ENCODE results near the gene STRIT1.
A peak's percentile ranks its signal among the peaks of the same experiment; 100 is the strongest.

Gene STRIT1

GRCh38 chr3:155293516-155293915 lies at the start of gene STRIT1:
TSS of gene STRIT1 (minus strand) at chr3:155293683.
- Mint-ChIP-seq H3K27me3 (ENCODE audit: low read depth, poor library complexity) (no peaks in the 10 kb centered on the region), H3K9me3 (peaks cover 24% of the 10 kb centered on the region), H3K36me3 (ENCODE audit: low read depth) (peaks cover 9% of the 10 kb centered on the region), H3K4me1 (no peaks in the 10 kb centered on the region), H3K4me3 (no peak within 1 kb of the TSS), H3K27ac (no peak within 1 kb of the TSS)
- no peak for DNase-seq
- TF ChIP-seq CTCF (IDR thresholded peaks at IDR 0.05): no peak

DNA sequence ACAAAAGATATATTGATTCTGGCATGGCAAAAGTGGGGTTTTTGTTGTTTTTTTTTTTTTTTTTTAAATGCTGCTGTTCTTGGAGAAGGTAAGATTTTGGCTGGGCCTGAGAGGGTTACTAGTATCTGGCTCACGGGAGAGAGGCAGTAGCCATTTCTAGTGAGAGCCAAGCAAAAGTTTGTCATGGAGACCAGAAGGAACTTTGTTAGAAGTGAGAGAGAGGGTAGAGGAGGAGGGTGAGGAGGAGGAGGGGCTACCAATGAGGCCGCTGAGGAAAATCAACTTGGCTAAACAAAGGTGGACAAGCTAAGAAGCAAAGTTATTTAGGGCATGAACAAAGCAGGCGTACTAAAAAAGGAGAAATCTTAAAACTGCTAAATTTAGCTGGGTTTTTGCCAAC lies 48.9 kb upstream of the STRIT1 start:
- Mint-ChIP-seq H3K9me3 (no peaks in the 10 kb centered on the region), H3K4me1 (peaks cover 10% of the 10 kb centered on the region), H3K36me3 (ENCODE audit: low read depth) (no peaks in the 10 kb centered on the region), H3K4me3 (no peak overlapping the region), H3K27ac (peak overlapping the region; percentile 49), H3K27me3 (ENCODE audit: low read depth, poor library complexity) (no peaks in the 10 kb centered on the region)
- DNase-seq: no peak
- no peak for TF ChIP-seq CTCF (IDR thresholded peaks at IDR 0.05)

DNA sequence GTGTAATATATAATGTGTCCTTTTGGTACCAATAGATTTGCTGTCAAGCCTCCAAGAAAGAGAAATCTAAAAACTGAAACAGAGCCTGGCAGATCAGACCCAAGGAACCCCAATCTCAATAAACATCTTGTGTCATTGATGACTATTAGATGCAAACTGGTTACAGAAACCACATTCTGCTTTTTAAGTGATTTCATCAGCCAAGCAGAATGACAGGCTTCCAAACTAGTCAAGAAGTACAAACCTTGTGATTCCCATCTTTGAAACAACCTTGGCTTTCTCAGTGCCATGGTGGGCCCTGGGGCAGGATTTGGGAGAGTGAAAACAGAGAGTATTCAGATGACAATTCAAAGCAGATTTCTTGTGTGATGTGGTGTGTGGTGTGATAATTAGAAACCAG lies 45.6 kb upstream of the STRIT1 start:
- Mint-ChIP-seq H3K27ac (no peak overlapping the region), H3K4me1 (peaks cover 17% of the 10 kb centered on the region), H3K4me3 (no peak overlapping the region)

GRCh38 chr3:155335724-155336354 lies 42.4 kb upstream of the STRIT1 start:
- Mint-ChIP-seq H3K27me3 (ENCODE audit: low read depth, poor library complexity) (no peaks in the 10 kb centered on the region), H3K36me3 (ENCODE audit: low read depth) (no peaks in the 10 kb centered on the region), H3K4me3 (no peak overlapping the region), H3K9me3 (no peaks in the 10 kb centered on the region), H3K27ac (no peak overlapping the region), H3K4me1 (peaks cover 7% of the 10 kb centered on the region)
- TF ChIP-seq CTCF (IDR thresholded peaks at IDR 0.05): no peak
- DNase-seq: no peak

More for the DNA sequence above, 45.6 kb upstream of the STRIT1 start:
- Mint-ChIP-seq H3K9me3 (no peaks in the 10 kb centered on the region), H3K36me3 (ENCODE audit: low read depth) (no peaks in the 10 kb centered on the region), H3K27me3 (ENCODE audit: low read depth, poor library complexity) (no peaks in the 10 kb centered on the region)
- TF ChIP-seq CTCF (IDR thresholded peaks at IDR 0.05): no peak
- no peak for DNase-seq

- Mint-ChIP-seq H3K27me3 (ENCODE audit: low read depth, poor library complexity) (no peaks in the 10 kb centered on the region), H3K36me3 (ENCODE audit: low read depth) (no peaks in the 10 kb centered on the region), H3K27ac (no peak overlapping the region), H3K9me3 (no peaks in the 10 kb centered on the region), H3K4me3 (no peak overlapping the region), H3K4me1 (peaks cover 7% of the 10 kb centered on the region)
- no peak for TF ChIP-seq CTCF (IDR thresholded peaks at IDR 0.05)
- DNase-seq: no peak
Measured at GRCh38 chr3:155334914-155335723, 41.6 kb upstream of the STRIT1 start.
